Mesenchymal stem cell (in vitro differentiated cells and primary cell): Measurements from ENCODE around the gene ZFAND6.

ENCODE experiments used
- DNase-seq: peaks from one replicate; pipeline ENCODE4 v3.0.0-alpha.2; 2013
- H2AFZ ChIP-seq: one replicate; pipeline ENCODE4 v1.6.1; 2013; ENCODE audit warnings: low read depth, mild to moderate bottlenecking, control low read depth, inconsistent platforms, low read length, moderate library complexity
- H2AK5ac ChIP-seq: 2 replicates; pipeline ENCODE4 v1.6.1; 2013; ENCODE audit warnings: low read length, moderate library complexity, mild to moderate bottlenecking, inconsistent platforms; ENCODE audit not compliant: severe bottlenecking
- H2BK120ac ChIP-seq: one replicate; pipeline ENCODE4 v1.6.1; 2013; ENCODE audit warnings: low read depth, mild to moderate bottlenecking, inconsistent platforms, low read length, moderate library complexity
- H2BK12ac ChIP-seq, 2 experiments: one replicate each; pipeline ENCODE4 v1.6.1; 2013; ENCODE audit warnings: inconsistent platforms in 2 of 2, low read length in 2 of 2, mild to moderate bottlenecking in 2 of 2, moderate library complexity in 2 of 2, control low read depth in 1 of 2
- H2BK15ac ChIP-seq: one replicate; pipeline ENCODE4 v1.6.1; 2013; ENCODE audit warnings: mild to moderate bottlenecking, low read depth, inconsistent platforms; ENCODE audit not compliant: poor library complexity, severe bottlenecking
- H2BK5ac ChIP-seq: 2 replicates; pipeline ENCODE4 v1.6.1; 2013; ENCODE audit warnings: low read depth, mild to moderate bottlenecking, low read length, control low read depth, inconsistent platforms; ENCODE audit not compliant: poor library complexity, severe bottlenecking
- H3K14ac ChIP-seq, 2 experiments: one replicate each; pipeline ENCODE4 v1.6.1; 2013; ENCODE audit warnings: inconsistent platforms in 2 of 2, low read length in 2 of 2, control low read depth in 1 of 2, mild to moderate bottlenecking in 1 of 2, moderate library complexity in 1 of 2
- H3K18ac ChIP-seq, 2 experiments: one replicate each; pipeline ENCODE4 v1.6.1; 2013; ENCODE audit warnings: inconsistent platforms in 2 of 2, low read length in 2 of 2, control low read depth in 1 of 2, low read depth in 1 of 2, mild to moderate bottlenecking in 1 of 2
- H3K23ac ChIP-seq, 2 experiments: one replicate each; pipeline ENCODE4 v1.6.1; 2013; ENCODE audit warnings: inconsistent platforms in 2 of 2, low read length in 2 of 2, mild to moderate bottlenecking in 2 of 2, moderate library complexity in 2 of 2, control low read depth in 1 of 2
- H3K27ac ChIP-seq: 2 replicates; pipeline ENCODE4 v1.5.1; 2013; ENCODE audit warnings: mild to moderate bottlenecking, moderate library complexity, low read length, control low read depth, inconsistent platforms; ENCODE audit not compliant: poor library complexity, severe bottlenecking
- H3K27me3 ChIP-seq, 2 experiments: 2 replicates each; pipeline versions ENCODE4 v1.6.1 to v1.7.0; 2013; ENCODE audit warnings: low read length in 2 of 2, mild to moderate bottlenecking in 2 of 2, moderate library complexity in 2 of 2, control low read depth in 1 of 2, inconsistent platforms in 1 of 2; ENCODE audit not compliant: control insufficient read depth in 1 of 2, insufficient read depth in 1 of 2
- H3K36me3 ChIP-seq, 2 experiments: 2 replicates each; pipeline versions ENCODE4 v1.6.1 to v1.7.0; 2013; ENCODE audit warnings: low read length in 2 of 2, control low read depth in 1 of 2, inconsistent platforms in 1 of 2, low read depth in 1 of 2, mild to moderate bottlenecking in 1 of 2; ENCODE audit not compliant: insufficient read depth in 2 of 2, control insufficient read depth in 1 of 2
- H3K4ac ChIP-seq, 2 experiments: one replicate each; pipeline ENCODE4 v1.6.1; 2013; ENCODE audit warnings: inconsistent platforms in 2 of 2, low read length in 2 of 2, mild to moderate bottlenecking in 2 of 2, moderate library complexity in 2 of 2, control low read depth in 1 of 2, low read depth in 1 of 2
- H3K4me1 ChIP-seq: 2 replicates; pipeline ENCODE4 v1.6.1; 2013; ENCODE audit warnings: low read depth, low read length, control low read depth; ENCODE audit not compliant: control insufficient read depth, insufficient read depth
- H3K4me2 ChIP-seq: 2 replicates; pipeline ENCODE4 v1.6.1; 2013; ENCODE audit warnings: low read length, mild to moderate bottlenecking, inconsistent platforms; ENCODE audit not compliant: poor library complexity, severe bottlenecking
- H3K4me3 ChIP-seq, 2 experiments: 2 replicates each; pipeline versions ENCODE4 v1.5.1 to v1.7.0; 2013; ENCODE audit warnings: low read length in 2 of 2, mild to moderate bottlenecking in 2 of 2, control low read depth in 1 of 2, low read depth in 1 of 2; ENCODE audit not compliant: insufficient read depth in 1 of 2
- H3K79me1 ChIP-seq: replicated peaks from 2 replicates; pipeline ENCODE4 v1.6.1; 2013; ENCODE audit warnings: mild to moderate bottlenecking, control low read depth, low read length, inconsistent platforms; ENCODE audit not compliant: poor library complexity, severe bottlenecking
- H3K9ac ChIP-seq: 2 replicates; pipeline ENCODE4 v1.7.0; 2013; ENCODE audit warnings: mild to moderate bottlenecking, low read length, moderate library complexity
- H3K9me3 ChIP-seq: 2 replicates; pipeline ENCODE4 v1.7.0; 2013; ENCODE audit warnings: mild to moderate bottlenecking, low read length; ENCODE audit not compliant: control insufficient read depth
- H4K8ac ChIP-seq: one replicate; pipeline ENCODE4 v1.6.1; 2013; ENCODE audit warnings: inconsistent platforms, mild to moderate bottlenecking, low read length, moderate library complexity
- H4K91ac ChIP-seq: one replicate; pipeline ENCODE4 v1.6.1; 2013; ENCODE audit warnings: mild to moderate bottlenecking, low read length, inconsistent platforms
- WGBS: methylation state at CpG from one replicate; pipeline ENCODE4 v1.1.7; 2013; ENCODE audit warnings: mixed read lengths; 5-methylcytosine and 5-hydroxymethylcytosine counted together

Gene ZFAND6

GRCh38 chr15:80174017-80174746 is 114.7 kb downstream of the ZFAND6 start:
- peaks cover 4% of the 10 kb centered on the region for H3K4me1 ChIP-seq
- H3K4ac ChIP-seq, result no peak overlapping the region
- peak overlapping the region in 1 of 2 experiments; percentile 7 for H3K14ac ChIP-seq
- H2AK5ac ChIP-seq, result no peak overlapping the region
- peak; percentile 37 for DNase-seq
- no peak overlapping the region for H2BK12ac ChIP-seq
- H3K27ac ChIP-seq, result no peak overlapping the region
- no peak overlapping the region for H3K4me2 ChIP-seq
- no peak overlapping the region for H2BK120ac ChIP-seq
- H3K18ac ChIP-seq, result no peak overlapping the region
- no peaks in the 10 kb centered on the region for H3K27me3 ChIP-seq
- H2BK5ac ChIP-seq, result no peak overlapping the region
- peak overlapping the region; percentile 66 for H3K9ac ChIP-seq
- H2AFZ ChIP-seq, result no peak overlapping the region
- no peak overlapping the region for H3K23ac ChIP-seq
- H3K79me1 ChIP-seq, result peaks cover 3% of the 10 kb centered on the region
- H3K36me3 ChIP-seq, result peaks cover 51 to 67% of the 10 kb centered on the region in 2 experiments
- H4K91ac ChIP-seq, result no peak overlapping the region
- H4K8ac ChIP-seq, result peak overlapping the region; percentile 13
- no peak overlapping the region for H3K4me3 ChIP-seq
- no peak overlapping the region for H2BK15ac ChIP-seq
- WGBS, result 85% methylated on average over 11 of the region's 11 CpGs
- no peaks in the 10 kb centered on the region for H3K9me3 ChIP-seq

DNA sequence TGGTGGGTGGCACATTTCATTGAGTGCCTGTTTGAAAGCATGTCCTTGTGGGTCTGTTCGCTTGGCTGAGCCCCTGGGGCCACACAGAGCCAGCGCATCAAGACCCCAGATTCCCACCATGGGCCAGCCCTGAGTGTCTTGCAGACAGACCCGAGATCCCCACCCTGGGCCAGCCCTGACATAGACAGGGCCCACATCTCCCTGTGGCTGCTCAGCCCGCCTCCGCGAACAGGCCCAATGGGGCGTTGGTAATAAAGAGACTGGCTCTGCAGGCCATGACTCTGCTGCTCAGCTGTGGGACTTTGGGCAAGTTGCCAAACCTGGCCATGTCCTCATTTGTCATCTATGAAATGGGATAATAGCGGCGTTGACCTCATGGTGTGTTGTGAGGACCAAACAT is 116.0 kb downstream of the ZFAND6 start:
- Histone ChIP-seq H2AK5ac (no peak overlapping the region), H4K91ac (no peak overlapping the region), H2AFZ (no peak overlapping the region), H3K4me3 (no peak overlapping the region), H3K14ac (no peak overlapping the region), H3K27me3 (no peaks in the 10 kb centered on the region), H3K23ac (no peak overlapping the region), H3K4ac (no peak overlapping the region), H2BK15ac (no peak overlapping the region), H3K9me3 (no peaks in the 10 kb centered on the region), H2BK5ac (no peak overlapping the region), H3K18ac (no peak overlapping the region), H2BK12ac (no peak overlapping the region), H3K27ac (no peak overlapping the region), H3K4me1 (peaks cover 13% of the 10 kb centered on the region), H2BK120ac (no peak overlapping the region), H3K36me3 (peaks cover 46 to 67% of the 10 kb centered on the region in 2 experiments), H3K4me2 (no peak overlapping the region), H3K79me1 (no peaks in the 10 kb centered on the region), H4K8ac (no peak overlapping the region), H3K9ac (peak overlapping the region; percentile 66)
- WGBS, result 95% methylated on average over 9 of the region's 9 CpGs
- DNase-seq, result no peak

DNA sequence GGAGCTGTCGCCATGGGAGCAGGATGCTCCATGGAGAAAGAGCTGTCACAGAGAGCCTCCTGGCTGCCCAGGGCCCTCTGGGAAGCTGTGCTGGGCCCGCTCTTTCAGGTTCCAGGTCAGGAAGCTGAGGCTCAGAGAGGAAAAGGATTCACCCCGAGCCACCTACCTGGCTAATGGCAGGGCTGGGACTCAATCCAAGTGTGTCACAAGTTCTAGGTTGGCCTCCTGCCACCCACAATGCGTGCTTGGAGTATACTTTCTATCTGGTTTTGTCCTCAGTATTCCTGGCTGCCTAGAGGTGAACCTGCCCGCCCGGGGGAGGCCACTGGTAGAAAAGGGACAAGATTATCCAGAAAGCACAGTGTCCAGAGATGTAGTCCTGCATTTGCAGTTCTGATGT is 117.0 kb downstream of the ZFAND6 start:
- no peak overlapping the region for H3K23ac ChIP-seq
- no peak overlapping the region for H3K4me3 ChIP-seq
- no peak overlapping the region for H2BK5ac ChIP-seq
- peaks cover 13% of the 10 kb centered on the region for H3K4me1 ChIP-seq
- H3K4me2 ChIP-seq, result no peak overlapping the region
- H4K8ac ChIP-seq, result no peak overlapping the region
- H2BK15ac ChIP-seq, result no peak overlapping the region
- no peaks in the 10 kb centered on the region for H3K9me3 ChIP-seq
- no peaks in the 10 kb centered on the region for H3K79me1 ChIP-seq
- DNase-seq, result no peak
- H3K4ac ChIP-seq, result no peak overlapping the region
- H2BK120ac ChIP-seq, result no peak overlapping the region
- no peaks in the 10 kb centered on the region for H3K27me3 ChIP-seq
- peaks cover 51 to 73% of the 10 kb centered on the region in 2 experiments for H3K36me3 ChIP-seq
- no peak overlapping the region for H3K27ac ChIP-seq
- no peak overlapping the region for H3K9ac ChIP-seq
- H2AFZ ChIP-seq, result no peak overlapping the region
- H4K91ac ChIP-seq, result no peak overlapping the region
- H3K18ac ChIP-seq, result no peak overlapping the region
- H3K14ac ChIP-seq, result no peak overlapping the region
- 83% methylated on average over 6 of the region's 6 CpGs for WGBS
- no peak overlapping the region for H2BK12ac ChIP-seq
- H2AK5ac ChIP-seq, result no peak overlapping the region

DNA sequence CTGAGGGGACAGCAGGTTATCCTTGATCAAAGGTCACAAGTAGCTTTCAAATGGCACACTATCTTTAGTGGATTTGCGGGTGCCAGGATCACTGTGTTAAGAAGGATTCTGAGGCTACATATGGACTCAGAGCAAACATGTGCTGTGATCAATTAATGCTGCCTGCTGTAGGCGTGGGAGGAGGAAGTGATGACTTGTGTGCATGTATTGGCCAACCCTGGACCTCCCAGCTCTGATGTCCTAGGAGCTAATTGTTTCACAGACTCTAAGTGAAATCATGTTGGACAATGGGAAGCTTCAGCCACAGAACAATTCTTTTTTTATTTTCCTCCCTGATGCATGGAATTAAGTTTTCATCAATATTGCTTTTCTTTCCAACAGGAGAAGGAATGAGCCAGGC is 117.7 kb downstream of the ZFAND6 start:
- no peak overlapping the region for H3K9ac ChIP-seq
- H3K9me3 ChIP-seq, result no peaks in the 10 kb centered on the region
- H3K4ac ChIP-seq, result no peak overlapping the region
- H3K27ac ChIP-seq, result no peak overlapping the region
- H3K27me3 ChIP-seq, result no peaks in the 10 kb centered on the region
- WGBS, result 91% methylated on average over 2 of the region's 2 CpGs
- H4K91ac ChIP-seq, result no peak overlapping the region
- no peak overlapping the region for H2AK5ac ChIP-seq
- no peak overlapping the region for H3K4me3 ChIP-seq
- no peak overlapping the region for H3K14ac ChIP-seq
- peaks cover 51 to 72% of the 10 kb centered on the region in 2 experiments for H3K36me3 ChIP-seq
- no peaks in the 10 kb centered on the region for H3K79me1 ChIP-seq
- H2BK15ac ChIP-seq, result no peak overlapping the region
- no peak overlapping the region for H3K18ac ChIP-seq
- no peak overlapping the region for H4K8ac ChIP-seq
- H2BK120ac ChIP-seq, result no peak overlapping the region
- H2BK5ac ChIP-seq, result no peak overlapping the region
- H2AFZ ChIP-seq, result no peak overlapping the region
- H2BK12ac ChIP-seq, result no peak overlapping the region
- H3K23ac ChIP-seq, result no peak overlapping the region
- DNase-seq, result no peak
- H3K4me2 ChIP-seq, result no peak overlapping the region
- H3K4me1 ChIP-seq, result peaks cover 13% of the 10 kb centered on the region
